ENCODE measurements around the gene FN1.
"Not testable (repeated sequence)": the region's sequence is repeated elsewhere in the genome, so short reads cannot be mapped to it uniquely, and the experiment has no call there.

- TF ChIP-seq POLR2AphosphoS5 (IDR thresholded peaks at IDR 0.05), result not testable (repeated sequence)
- TF ChIP-seq, protein P1, sequence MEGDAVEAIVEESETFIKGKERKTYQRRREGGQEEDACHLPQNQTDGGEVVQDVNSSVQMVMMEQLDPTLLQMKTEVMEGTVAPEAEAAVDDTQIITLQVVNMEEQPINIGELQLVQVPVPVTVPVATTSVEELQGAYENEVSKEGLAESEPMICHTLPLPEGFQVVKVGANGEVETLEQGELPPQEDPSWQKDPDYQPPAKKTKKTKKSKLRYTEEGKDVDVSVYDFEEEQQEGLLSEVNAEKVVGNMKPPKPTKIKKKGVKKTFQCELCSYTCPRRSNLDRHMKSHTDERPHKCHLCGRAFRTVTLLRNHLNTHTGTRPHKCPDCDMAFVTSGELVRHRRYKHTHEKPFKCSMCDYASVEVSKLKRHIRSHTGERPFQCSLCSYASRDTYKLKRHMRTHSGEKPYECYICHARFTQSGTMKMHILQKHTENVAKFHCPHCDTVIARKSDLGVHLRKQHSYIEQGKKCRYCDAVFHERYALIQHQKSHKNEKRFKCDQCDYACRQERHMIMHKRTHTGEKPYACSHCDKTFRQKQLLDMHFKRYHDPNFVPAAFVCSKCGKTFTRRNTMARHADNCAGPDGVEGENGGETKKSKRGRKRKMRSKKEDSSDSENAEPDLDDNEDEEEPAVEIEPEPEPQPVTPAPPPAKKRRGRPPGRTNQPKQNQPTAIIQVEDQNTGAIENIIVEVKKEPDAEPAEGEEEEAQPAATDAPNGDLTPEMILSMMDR (IDR thresholded peaks at IDR 0.05), result not testable (repeated sequence)
These were observed 75.8 kb downstream of the FN1 start for GRCh38 chr2:215360059-215360458.

Data from breast epithelium (tissue), 3 donors.